ENCODE results near the gene ATRNL1. TPM values are rescaled to one million over a fixed set of nuclear protein-coding genes. Genes with fewer than 3 reads are reported as not detected.

The ATRNL1 gene
- total RNA-seq, 1 experiment from 2014 or later = not detected

DNA sequence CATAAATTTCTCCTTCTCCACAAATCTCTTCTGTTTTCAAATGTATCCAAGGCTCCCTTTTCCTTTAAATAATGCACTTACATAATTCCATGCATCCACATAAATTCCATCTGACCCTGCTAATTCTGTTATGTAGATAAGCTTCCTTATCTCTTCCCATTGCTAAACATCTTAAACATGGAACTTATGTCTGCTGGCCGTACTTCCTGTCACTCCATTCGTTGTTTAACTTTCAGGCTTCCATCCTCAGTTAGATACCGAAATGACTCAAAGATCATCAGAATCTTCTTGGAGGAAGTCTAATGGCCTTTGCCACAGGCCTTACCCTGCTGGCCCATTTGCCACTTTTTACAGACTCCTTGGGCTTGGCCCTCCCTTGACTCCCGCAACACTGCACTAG is 848.9 kb downstream of the ATRNL1 start:
- no peaks in the 10 kb centered on the region for H3K27me3 ChIP-seq (ENCODE audit: low read length)
- intact Hi-C loops (cut with micrococcal nuclease) = no loop called here
- no peaks in the 10 kb centered on the region for H3K9me3 ChIP-seq (ENCODE audit: low read length)
- BruUV-seq (replicated peaks) = no TSS peak
- H3K9me2 ChIP-seq (replicated peaks; ENCODE audit: low read length) = no peaks in the 10 kb centered on the region
- no peak overlapping the region for H3K4me3 ChIP-seq (ENCODE audit: low read length)
- no peaks in the 10 kb centered on the region for H3F3A ChIP-seq (ENCODE audit: low read length, unreplicated experiment)
- CTCF ChIA-PET = no interaction called here
- no peak overlapping the region for H3K4me2 ChIP-seq (ENCODE audit: low read length)
- no peak overlapping the region for H2AFZ ChIP-seq (ENCODE audit: low read length)
- no peaks in the 10 kb centered on the region for H3K4me1 ChIP-seq (ENCODE audit: insufficient read depth, low read length)
- ATAC-seq = no peak
- no peaks in the 10 kb centered on the region for H4K20me1 ChIP-seq (ENCODE audit: low read length)
- H3K27ac ChIP-seq (ENCODE audit: low read length) = no peak overlapping the region
- H3K79me2 ChIP-seq (ENCODE audit: low read length) = no peaks in the 10 kb centered on the region
- no peak for DNase-seq
- TF ChIP-seq EZH2phosphoT487 (IDR thresholded peaks at IDR 0.05; ENCODE audit: borderline replicate concordance, low read length) (no peak), EZH2 (IDR thresholded peaks at IDR 0.05; ENCODE audit: low read length, unreplicated experiment) (no peak)
- TF ChIP-seq, protein P1, sequence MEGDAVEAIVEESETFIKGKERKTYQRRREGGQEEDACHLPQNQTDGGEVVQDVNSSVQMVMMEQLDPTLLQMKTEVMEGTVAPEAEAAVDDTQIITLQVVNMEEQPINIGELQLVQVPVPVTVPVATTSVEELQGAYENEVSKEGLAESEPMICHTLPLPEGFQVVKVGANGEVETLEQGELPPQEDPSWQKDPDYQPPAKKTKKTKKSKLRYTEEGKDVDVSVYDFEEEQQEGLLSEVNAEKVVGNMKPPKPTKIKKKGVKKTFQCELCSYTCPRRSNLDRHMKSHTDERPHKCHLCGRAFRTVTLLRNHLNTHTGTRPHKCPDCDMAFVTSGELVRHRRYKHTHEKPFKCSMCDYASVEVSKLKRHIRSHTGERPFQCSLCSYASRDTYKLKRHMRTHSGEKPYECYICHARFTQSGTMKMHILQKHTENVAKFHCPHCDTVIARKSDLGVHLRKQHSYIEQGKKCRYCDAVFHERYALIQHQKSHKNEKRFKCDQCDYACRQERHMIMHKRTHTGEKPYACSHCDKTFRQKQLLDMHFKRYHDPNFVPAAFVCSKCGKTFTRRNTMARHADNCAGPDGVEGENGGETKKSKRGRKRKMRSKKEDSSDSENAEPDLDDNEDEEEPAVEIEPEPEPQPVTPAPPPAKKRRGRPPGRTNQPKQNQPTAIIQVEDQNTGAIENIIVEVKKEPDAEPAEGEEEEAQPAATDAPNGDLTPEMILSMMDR (conservative IDR thresholded peaks at IDR 0.05; ENCODE audit: low read depth, low read length) = no peak
- H3K9ac ChIP-seq (ENCODE audit: low read length) = no peak overlapping the region
- no peaks in the 10 kb centered on the region for H3K36me3 ChIP-seq (ENCODE audit: low read depth, low read length)
- POLR2A ChIA-PET (ENCODE audit: unreplicated experiment) = no interaction called here

DNA sequence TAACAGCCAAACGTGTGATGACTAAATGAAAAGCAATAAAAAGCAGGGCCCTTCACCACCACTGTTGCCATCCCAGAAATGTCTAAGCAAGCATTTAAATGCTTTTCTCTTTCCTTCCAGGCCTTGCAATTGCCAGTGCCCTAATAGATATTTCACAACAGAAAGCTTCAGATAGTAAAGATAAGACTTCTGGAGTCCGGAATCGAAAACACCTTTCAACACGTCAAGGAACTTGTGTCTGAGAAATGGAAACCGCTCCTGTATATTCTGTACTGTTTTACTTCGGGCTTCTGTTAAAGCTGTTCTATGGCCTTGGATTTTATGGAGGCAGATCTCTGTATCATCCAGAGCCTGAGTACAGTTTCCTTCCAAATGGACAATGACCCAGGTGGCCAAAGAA is 851.4 kb downstream of the ATRNL1 start:
- no peaks in the 10 kb centered on the region for H3K79me2 ChIP-seq (ENCODE audit: low read length)
- no TSS peak for BruUV-seq (replicated peaks)
- H3K4me3 ChIP-seq (ENCODE audit: low read length) = no peak overlapping the region
- no peaks in the 10 kb centered on the region for H3K27me3 ChIP-seq (ENCODE audit: low read length)
- no peak overlapping the region for H2AFZ ChIP-seq (ENCODE audit: low read length)
- no peaks in the 10 kb centered on the region for H3K36me3 ChIP-seq (ENCODE audit: low read depth, low read length)
- TF ChIP-seq, protein P1 (conservative IDR thresholded peaks at IDR 0.05; ENCODE audit: low read depth, low read length) = no peak
- TF ChIP-seq EZH2phosphoT487 (IDR thresholded peaks at IDR 0.05; ENCODE audit: borderline replicate concordance, low read length) = no peak
- TF ChIP-seq EZH2 (IDR thresholded peaks at IDR 0.05; ENCODE audit: low read length, unreplicated experiment) = no peak
- no peaks in the 10 kb centered on the region for H3F3A ChIP-seq (ENCODE audit: low read length, unreplicated experiment)
- no peak overlapping the region for H3K27ac ChIP-seq (ENCODE audit: low read length)
- no peak for ATAC-seq
- H4K20me1 ChIP-seq (ENCODE audit: low read length) = no peaks in the 10 kb centered on the region
- H3K9ac ChIP-seq (ENCODE audit: low read length) = no peak overlapping the region
- CTCF ChIA-PET = no interaction called here
- H3K9me3 ChIP-seq (ENCODE audit: low read length) = no peaks in the 10 kb centered on the region
- no peak overlapping the region for H3K4me2 ChIP-seq (ENCODE audit: low read length)
- no peak for DNase-seq
- POLR2A ChIA-PET (ENCODE audit: unreplicated experiment) = no interaction called here
- intact Hi-C loops (cut with micrococcal nuclease) = no loop called here
- H3K9me2 ChIP-seq (replicated peaks; ENCODE audit: low read length) = no peaks in the 10 kb centered on the region
- no peaks in the 10 kb centered on the region for H3K4me1 ChIP-seq (ENCODE audit: insufficient read depth, low read length)

- Histone ChIP-seq H3K36me3 (ENCODE audit: low read depth, low read length) (no peaks in the 10 kb centered on the region), H3K9me2 (replicated peaks; ENCODE audit: low read length) (no peaks in the 10 kb centered on the region), H3F3A (ENCODE audit: low read length, unreplicated experiment) (no peaks in the 10 kb centered on the region), H3K4me1 (ENCODE audit: insufficient read depth, low read length) (no peaks in the 10 kb centered on the region), H3K79me2 (ENCODE audit: low read length) (no peaks in the 10 kb centered on the region), H2AFZ (ENCODE audit: low read length) (no peak overlapping the region), H3K4me3 (ENCODE audit: low read length) (no peak overlapping the region), H3K9me3 (ENCODE audit: low read length) (no peaks in the 10 kb centered on the region), H3K4me2 (ENCODE audit: low read length) (no peak overlapping the region), H3K27ac (ENCODE audit: low read length) (no peak overlapping the region), H4K20me1 (ENCODE audit: low read length) (no peaks in the 10 kb centered on the region), H3K27me3 (ENCODE audit: low read length) (no peaks in the 10 kb centered on the region), H3K9ac (ENCODE audit: low read length) (no peak overlapping the region)
- DNase-seq = no peak
- no peak for ATAC-seq
- ChIA-PET POLR2A (ENCODE audit: unreplicated experiment) (no interaction called here), CTCF (no interaction called here)
- no TSS peak for BruUV-seq (replicated peaks)
- intact Hi-C loops (cut with micrococcal nuclease) = no loop called here
- TF ChIP-seq, protein P1 (conservative IDR thresholded peaks at IDR 0.05; ENCODE audit: low read depth, low read length) = no peak
- TF ChIP-seq EZH2phosphoT487 (IDR thresholded peaks at IDR 0.05; ENCODE audit: borderline replicate concordance, low read length) = no peak
- no peak for TF ChIP-seq EZH2 (IDR thresholded peaks at IDR 0.05; ENCODE audit: low read length, unreplicated experiment)
Measured at GRCh38 chr10:115945701-115946445, 852.7 kb downstream of the ATRNL1 start.
